ENCODE results near the gene BTN3A1. TPM values are rescaled to one million over a fixed set of nuclear protein-coding genes. Genes with fewer than 3 reads are reported as not detected.
"Not testable (repeated sequence)": the region's sequence is repeated elsewhere in the genome, so short reads cannot be mapped to it uniquely, and the experiment has no call there.

Gene BTN3A1
- total and polyA plus RNA-seq, 8 donors: 3.9 to 33.5 (median 12.5) TPM

DNA sequence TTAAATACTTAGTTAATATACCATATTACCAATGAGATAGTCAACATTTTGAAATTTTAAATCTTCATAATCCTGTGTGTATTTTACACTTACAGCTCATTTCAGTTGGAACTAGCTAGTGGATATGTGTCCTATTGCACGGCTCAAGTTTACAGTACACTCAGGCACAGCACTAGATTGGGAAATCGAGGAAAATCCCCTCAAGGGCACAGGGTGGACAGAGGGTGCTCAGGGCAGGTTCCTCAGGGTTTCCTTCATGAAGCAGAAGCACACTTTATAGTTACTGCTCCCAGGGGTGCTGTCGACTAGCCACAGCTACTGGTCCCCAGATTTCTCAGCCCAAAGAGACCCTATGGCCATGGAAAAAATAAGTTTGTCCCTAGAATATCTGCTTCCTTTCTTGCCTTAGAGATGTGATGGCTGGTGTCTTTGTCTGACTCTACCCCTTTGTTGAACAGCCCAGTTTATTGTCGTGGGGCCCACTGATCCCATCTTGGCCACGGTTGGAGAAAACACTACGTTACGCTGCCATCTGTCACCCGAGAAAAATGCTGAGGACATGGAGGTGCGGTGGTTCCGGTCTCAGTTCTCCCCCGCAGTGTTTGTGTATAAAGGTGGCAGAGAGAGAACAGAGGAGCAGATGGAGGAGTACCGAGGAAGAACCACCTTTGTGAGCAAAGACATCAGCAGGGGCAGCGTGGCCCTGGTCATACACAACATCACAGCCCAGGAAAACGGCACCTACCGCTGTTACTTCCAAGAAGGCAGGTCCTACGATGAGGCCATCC is 57.1 kb downstream of the BTN3A1 start:
- WGBS, 2 donors: 85 to 87% methylated on average over 16 of the region's 16 CpGs
- no peak overlapping the region for H3K27ac ChIP-seq
- no peak for FAIRE-seq

DNA sequence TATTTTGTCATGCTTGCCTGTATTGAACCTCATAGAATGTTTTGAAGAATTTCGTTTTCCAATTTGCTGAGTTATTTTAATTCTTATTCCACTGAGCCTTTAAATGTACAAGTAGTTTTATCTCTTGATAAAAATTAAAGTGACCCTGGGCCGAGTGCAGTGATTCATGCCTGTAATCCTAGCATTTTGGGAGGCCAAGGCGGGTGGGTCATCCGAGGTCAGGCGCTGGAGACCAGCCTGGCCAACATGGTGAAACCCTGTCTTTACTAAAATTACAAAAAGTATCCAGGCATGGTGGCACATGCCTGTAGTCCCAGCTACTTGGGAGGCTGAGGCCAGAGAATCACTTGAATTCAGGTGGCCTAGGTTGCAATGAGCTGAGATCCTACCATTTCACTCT is 59.3 kb downstream of the BTN3A1 start:
- DNase-seq; H3K4me3 ChIP-seq; H3K9me3 ChIP-seq; H3K27me3 ChIP-seq; ATAC-seq; intact Hi-C loops (cut with DNase I); H3K27ac ChIP-seq; FAIRE-seq: not testable (repeated sequence)
- Histone ChIP-seq H3K4me1 (peaks cover 0 to 20% (median 4%) of the 10 kb centered on the region in 3 donors), H3K36me3 (peaks cover 0 to 43% (median 29%) of the 10 kb centered on the region in 3 donors)
- WGBS, 2 donors: 73 to 80% methylated on average over 5 of the region's 5 CpGs

More for the DNA sequence above, 57.1 kb downstream of the BTN3A1 start:
- no peaks in the 10 kb centered on the region for H3K9me3 ChIP-seq
- intact Hi-C loops (cut with DNase I): no loop called here
- ATAC-seq (no peak), DNase-seq (no peak)
- peaks cover 0 to 23% (median 21%) of the 10 kb centered on the region in 3 donors for H3K36me3 ChIP-seq
- no peaks in the 10 kb centered on the region for H3K27me3 ChIP-seq
- peak overlapping the region; percentile 12 to 80 (median 52) for H3K4me3 ChIP-seq
- TF ChIP-seq CTCF (IDR thresholded peaks at IDR 0.05): no peak
- peaks cover 0 to 20% (median 4%) of the 10 kb centered on the region in 3 donors for H3K4me1 ChIP-seq

- FAIRE-seq (no peak), ATAC-seq (no peak)
Measured at GRCh38 chr6:26464014-26464413, 61.9 kb downstream of the BTN3A1 start.

DNA sequence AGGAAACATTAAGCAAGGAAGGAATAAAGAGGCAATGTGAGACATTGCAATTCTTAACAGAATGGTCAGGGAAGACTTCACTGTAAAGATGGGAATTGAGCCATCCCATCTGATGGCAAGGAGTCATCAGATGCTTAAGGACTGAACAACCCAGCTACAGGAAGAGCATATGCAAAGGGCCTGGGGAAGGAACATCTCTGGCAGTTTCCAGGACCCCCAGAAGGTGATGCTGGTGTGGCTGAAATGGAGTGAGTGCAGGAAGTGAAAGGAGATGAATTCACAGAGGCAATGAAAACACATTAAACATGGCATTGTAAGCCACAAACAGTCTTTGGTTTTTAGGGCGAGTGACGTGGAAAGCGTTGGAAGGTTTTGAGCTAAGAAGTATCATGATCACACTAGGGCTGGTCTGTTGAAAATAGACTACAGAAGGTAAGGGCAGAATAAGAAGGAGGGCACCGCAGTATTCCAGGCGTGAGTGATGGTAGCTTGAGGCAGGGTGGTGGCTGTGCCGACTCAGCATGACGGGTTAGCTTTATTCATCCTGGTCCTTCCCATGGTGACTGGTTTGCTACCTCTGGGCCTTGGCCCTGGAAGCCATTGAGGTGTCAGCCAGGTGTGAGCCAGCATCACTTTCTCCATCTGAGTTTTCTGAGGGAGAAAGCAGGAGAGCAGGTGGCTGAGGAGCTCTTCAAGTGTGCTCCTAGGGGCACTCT is 62.5 kb downstream of the BTN3A1 start:
- Histone ChIP-seq H3K36me3 (peaks cover 0 to 64% (median 30%) of the 10 kb centered on the region in 3 donors), H3K4me3 (no peak overlapping the region), H3K4me1 (peaks cover 0 to 13% (median 4%) of the 10 kb centered on the region in 3 donors), H3K27ac (no peak overlapping the region), H3K9me3 (no peaks in the 10 kb centered on the region), H3K27me3 (no peaks in the 10 kb centered on the region)
- FAIRE-seq (no peak), ATAC-seq (no peak), DNase-seq (no peak)
- WGBS, 2 donors: 96 to 97% methylated on average over 7 of the region's 7 CpGs
- intact Hi-C loops (cut with DNase I): no loop called here
- TF ChIP-seq CTCF (IDR thresholded peaks at IDR 0.05): no peak

More at GRCh38 chr6:26464014-26464413, 61.9 kb downstream of the BTN3A1 start:
- no peak for DNase-seq
- intact Hi-C loops (cut with DNase I): no loop called here
- Histone ChIP-seq H3K27me3 (no peaks in the 10 kb centered on the region), H3K36me3 (peaks cover 0 to 64% (median 30%) of the 10 kb centered on the region in 3 donors), H3K27ac (no peak overlapping the region), H3K9me3 (no peaks in the 10 kb centered on the region), H3K4me3 (no peak overlapping the region), H3K4me1 (peaks cover 0 to 16% (median 4%) of the 10 kb centered on the region in 3 donors)
- TF ChIP-seq CTCF (IDR thresholded peaks at IDR 0.05): no peak
- 94% methylated on average over 4 of the region's 4 CpGs for WGBS, 2 donors

Other genes with a start within 250 kb of the BTN3A1 start
- 10 to 100 TPM in 4 of 6 donors, 1 to 10 TPM in 2; 2.5 to 45.7 (median 10.6) TPM for gene BTN3A2, start 37.1 kb upstream of the BTN3A1 start, total RNA-seq
- 1 to 10 TPM; 5.9 to 8.1 TPM for gene BTN3A2, start 37.1 kb upstream of the BTN3A1 start, polyA plus RNA-seq
- 10 to 100 TPM in 1 of 6 donors, 1 to 10 TPM in 5; 1.7 to 10.5 (median 5.0) TPM for gene BTN2A2, start 19.2 kb upstream of the BTN3A1 start, total RNA-seq
- 1 to 10 TPM; 3.8 to 4.4 TPM for gene BTN2A2, start 19.2 kb upstream of the BTN3A1 start, polyA plus RNA-seq
- 10 to 100 TPM in 1 of 6 donors, 1 to 10 TPM in 5; 1.5 to 15.3 (median 4.6) TPM for gene BTN3A3, start 38.2 kb downstream of the BTN3A1 start, total RNA-seq
- 1 to 10 TPM; 4.0 TPM for gene BTN3A3, start 38.2 kb downstream of the BTN3A1 start, polyA plus RNA-seq
- 10 to 100 TPM in 1 of 6 donors, 1 to 10 TPM in 5; 3.7 to 10.9 (median 6.5) TPM for gene BTN2A1, start 55.7 kb downstream of the BTN3A1 start, total RNA-seq
- 10 to 100 TPM in 1 of 2 donors, 1 to 10 TPM in 1; 8.1 to 15.3 TPM for gene BTN2A1, start 55.7 kb downstream of the BTN3A1 start, polyA plus RNA-seq
- gene BTN1A1, start 98.0 kb downstream of the BTN3A1 start, total RNA-seq: not detected
- not detected for gene BTN1A1, start 98.0 kb downstream of the BTN3A1 start, polyA plus RNA-seq
- 10 to 100 TPM; 10.8 to 24.2 (median 13.2) TPM for gene HMGN4, start 136.1 kb downstream of the BTN3A1 start, total RNA-seq
- gene HMGN4, start 136.1 kb downstream of the BTN3A1 start, polyA plus RNA-seq: 10 to 100 TPM in 1 of 2 donors, 1 to 10 TPM in 1; 8.8 to 20.1 TPM
- 1 to 10 TPM; 3.5 to 6.9 (median 5.5) TPM for gene ABT1, start 194.7 kb downstream of the BTN3A1 start, total RNA-seq
- gene ABT1, start 194.7 kb downstream of the BTN3A1 start, polyA plus RNA-seq: 10 to 100 TPM in 1 of 2 donors, 1 to 10 TPM in 1; 5.7 to 10.2 TPM